ENCODE measurements around the gene ALDH1B1. TPM values are rescaled to one million over a fixed set of nuclear protein-coding genes. Genes with fewer than 3 reads are reported as not detected.

ALDH1B1 gene
- total and polyA plus RNA-seq, 9 of the 15 experiments (the other 6 are each of a cell fraction or from before 2014, with no cell fraction given) = 8.6 to 46.5 (median 30.8) TPM

- TF ChIP-seq TAF7 (tag; IDR thresholded peaks at IDR 0.05) (no peak), SIN3A (IDR thresholded peaks at IDR 0.05; ENCODE audit: borderline replicate concordance in 2 of 2, control insufficient read depth in 1 of 2, low read depth in 2 of 2, low read length in 2 of 2) (no peak), ILK (tag; IDR thresholded peaks at IDR 0.05; ENCODE audit: borderline replicate concordance, low read depth) (no peak), ZBTB8A (IDR thresholded peaks at IDR 0.05; ENCODE audit: partially characterized antibody) (no peak), HIVEP1 (CRISPR knock-in tag; IDR thresholded peaks at IDR 0.05) (no peak), ZFX (CRISPR knock-in tag; IDR thresholded peaks at IDR 0.05) (no peak), SLC30A9 (CRISPR knock-in tag; IDR thresholded peaks at IDR 0.05) (no peak), ZNF41 (CRISPR knock-in tag; conservative IDR thresholded peaks at IDR 0.05) (no peak)
Measured at GRCh38 chr9:38361473-38361850, 31.0 kb upstream of the ALDH1B1 start (continued).

GRCh38 chr9:38362852-38363588 is 29.5 kb upstream of the ALDH1B1 start:
- intact Hi-C loops (cut with micrococcal nuclease) = loop anchor here (1.0 to 10.0 kb wide), 5 partner anchors 208 to 881 kb away; no protein-coding TSS in a partner anchor
- Histone ChIP-seq H3K9me1 (ENCODE audit: control insufficient read depth, insufficient read depth, low read length) (no peaks in the 10 kb centered on the region), H3K4me3 (no peak overlapping the region), H3K36me3 (ENCODE audit: control insufficient read depth, insufficient read depth, low read length) (no peaks in the 10 kb centered on the region), H3K9ac (ENCODE audit: insufficient read depth in 1 of 2, low read depth in 2 of 2, low read length in 2 of 2) (no peak overlapping the region), H3K27ac (ENCODE audit: extremely low read depth, low read depth, low read length) (no peak overlapping the region), H3K4me1 (replicated peaks in 1 of 2; ENCODE audit: control insufficient read depth in 2 of 2, insufficient read depth in 2 of 2, low read length in 2 of 2) (peaks cover 0 to 4% of the 10 kb centered on the region in 2 experiments; a peak in 2 of 5 replicates), H3K4me2 (ENCODE audit: insufficient read depth, low read length) (peak overlapping the region; percentile 28; the same call in 1 of the 2 replicates), H2AFZ (ENCODE audit: low read depth, low read length) (peak overlapping the region; percentile 57), H3K27me3 (ENCODE audit: control insufficient read depth in 2 of 2, insufficient read depth in 2 of 2, low read length in 2 of 2) (peaks cover 16 to 27% of the 10 kb centered on the region in 2 experiments), H3K9me3 (replicated peaks; ENCODE audit: control insufficient read depth, insufficient read depth, low read depth, low read length) (no peaks in the 10 kb centered on the region), H3K79me2 (ENCODE audit: control insufficient read depth, insufficient read depth, low read length) (no peaks in the 10 kb centered on the region), H4K20me1 (replicated peaks; ENCODE audit: control insufficient read depth, insufficient read depth, low read length) (no peaks in the 10 kb centered on the region; the same call in 1 of the 2 replicates)
- 26% methylated on average over 21 of the region's 21 CpGs for WGBS (ENCODE audit: insufficient coverage, low coverage, missing lambda C conversion rate)
- POLR2A ChIA-PET = no interaction called here
- in situ Hi-C loops (cut with MboI) = loop anchor here (25.0 kb wide), 2 partner anchors 626 to 876 kb away; partner anchors contain the start of gene POLR1E
- CTCF ChIA-PET (ENCODE audit: low intra/inter-chr PET ratio) = interaction anchor here (0.6 to 1.5 kb wide), 10 partner anchors 176 to 882 kb away, joined by 3 to 20 read pairs (median 4); partner anchors contain the start of gene SLC25A51
- DNase-seq (ENCODE audit: extremely low read depth in 1 of 4, low spot score in 3 of 4) (peak; percentile 25 to 62 (median 46)), ATAC-seq (peak; percentile 82), FAIRE-seq (peak; percentile 92)
- BruUV-seq (replicated peaks) = no TSS peak
- TF ChIP-seq MYC (IDR thresholded peaks at IDR 0.05; ENCODE audit: low read depth, low read length) (peak; percentile 54; the same call in 1 of the 2 replicates), MYC (CRISPR knock-in tag; IDR thresholded peaks at IDR 0.05; ENCODE audit: borderline replicate concordance, low read depth) (no peak), BRF2 (IDR thresholded peaks at IDR 0.05; ENCODE audit: borderline replicate concordance, insufficient read depth, insufficient read length) (no peak), XRCC3 (IDR thresholded peaks at IDR 0.05) (no peak), ZNF165 (CRISPR knock-in tag; IDR thresholded peaks at IDR 0.05; ENCODE audit: borderline replicate concordance) (no peak), POU5F1 (IDR thresholded peaks at IDR 0.05; ENCODE audit: borderline replicate concordance, low read depth, low read length, partially characterized antibody) (no peak), TEAD1 (CRISPR knock-in tag; IDR thresholded peaks at IDR 0.05) (no peak), TEAD2 (tag; IDR thresholded peaks at IDR 0.05) (no peak), SMC3 (conservative IDR thresholded peaks at IDR 0.05; ENCODE audit: insufficient read depth, low read depth, low read length) (peak; percentile 78), LARP7 (IDR thresholded peaks at IDR 0.05) (no peak), MAFK (IDR thresholded peaks at IDR 0.05; ENCODE audit: low read length) (0 out of 2 replicates have a peak, but pooled peaks have one; percentile 3), ZC3H11A (IDR thresholded peaks at IDR 0.05; ENCODE audit: low read depth, low read length) (no peak)
